ENCODE data around the gene ZNF217.
"Not testable (repeated sequence)": the region's sequence is repeated elsewhere in the genome, so short reads cannot be mapped to it uniquely, and the experiment has no call there.

The ZNF217 gene

DNA sequence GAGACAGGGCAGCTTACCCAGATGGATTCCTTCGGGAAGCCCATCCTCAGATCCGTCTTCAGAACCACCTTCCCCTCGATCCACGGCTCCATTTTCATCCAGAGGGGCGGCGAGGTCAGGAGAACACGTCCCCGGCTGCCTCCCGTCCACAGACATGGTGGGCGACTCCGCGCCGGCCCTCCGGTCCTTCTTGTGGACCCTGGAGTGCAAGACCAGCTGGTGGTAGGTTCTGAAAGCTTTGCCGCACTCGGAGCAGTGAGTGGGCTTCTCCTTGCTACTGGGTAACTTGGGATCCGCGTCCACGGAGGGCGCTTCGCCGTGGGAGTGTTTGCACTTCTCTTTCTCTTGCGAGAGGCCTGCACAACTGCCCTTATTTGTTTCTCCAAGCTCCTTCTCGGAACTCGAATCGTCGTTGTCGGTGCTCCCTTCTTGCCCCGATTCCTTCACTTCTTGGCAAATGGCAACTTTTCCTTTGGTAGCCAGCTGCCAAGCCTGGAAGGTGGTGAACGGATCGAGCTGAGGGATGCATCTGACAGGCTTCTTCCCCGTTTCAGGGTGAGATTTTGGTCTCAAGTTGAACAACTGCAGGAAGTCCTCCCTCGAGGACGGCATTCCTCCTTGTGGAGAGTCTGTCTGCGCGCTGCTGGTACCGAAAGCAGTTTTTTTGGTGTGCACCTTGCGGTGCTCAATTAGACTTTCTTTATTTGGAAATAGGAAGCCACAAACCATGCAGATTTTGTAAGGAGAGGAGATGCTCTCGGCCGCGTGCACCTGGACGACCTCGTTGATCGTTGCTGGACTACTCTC is 12.0 kb downstream of the ZNF217 start:
- peak; percentile 49 for DNase-seq

DNA sequence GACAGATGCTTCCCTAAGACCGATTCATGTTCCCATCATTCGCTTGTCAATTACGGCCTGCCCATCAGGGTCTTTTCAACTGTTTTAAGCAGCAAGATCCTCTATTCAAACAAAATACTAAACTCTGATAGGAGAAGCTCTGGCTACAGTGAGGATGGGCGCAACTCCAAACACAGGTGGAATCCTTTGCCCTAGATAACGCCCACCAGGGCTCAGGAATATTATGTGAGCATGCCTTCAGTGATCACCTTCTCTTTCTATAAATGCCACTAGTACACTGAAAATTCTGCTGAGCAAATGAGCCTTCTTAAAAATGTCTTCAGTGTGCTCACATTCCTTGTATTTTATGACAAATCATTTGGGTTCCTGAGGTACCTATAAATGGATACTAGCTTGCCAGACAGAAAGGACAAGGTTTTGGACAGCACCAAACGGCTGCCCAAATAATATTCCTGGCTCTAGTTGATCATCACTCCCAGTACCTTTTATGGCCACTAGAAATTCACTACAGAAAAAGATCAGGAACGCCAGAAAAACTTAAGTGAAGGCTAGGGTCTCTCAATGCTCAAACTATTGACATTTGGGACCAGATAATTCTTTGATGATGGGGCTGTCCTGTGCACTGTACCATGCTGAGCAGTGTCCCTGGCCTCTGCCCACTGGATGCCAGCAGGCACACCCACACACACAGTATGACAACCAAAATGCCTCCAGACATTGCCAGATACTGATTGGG is 13.1 kb downstream of the ZNF217 start:
- no peak for DNase-seq

- DNase-seq: peak; percentile 61
These were observed 13.9 kb downstream of the ZNF217 start for GRCh38 chr20:53579581-53580375.

GRCh38 chr20:53579266-53579580 is 14.4 kb downstream of the ZNF217 start:
- no peak for DNase-seq

GRCh38 chr20:53578492-53579222 is 15.0 kb downstream of the ZNF217 start:
- DNase-seq: peak; percentile 88

DNA sequence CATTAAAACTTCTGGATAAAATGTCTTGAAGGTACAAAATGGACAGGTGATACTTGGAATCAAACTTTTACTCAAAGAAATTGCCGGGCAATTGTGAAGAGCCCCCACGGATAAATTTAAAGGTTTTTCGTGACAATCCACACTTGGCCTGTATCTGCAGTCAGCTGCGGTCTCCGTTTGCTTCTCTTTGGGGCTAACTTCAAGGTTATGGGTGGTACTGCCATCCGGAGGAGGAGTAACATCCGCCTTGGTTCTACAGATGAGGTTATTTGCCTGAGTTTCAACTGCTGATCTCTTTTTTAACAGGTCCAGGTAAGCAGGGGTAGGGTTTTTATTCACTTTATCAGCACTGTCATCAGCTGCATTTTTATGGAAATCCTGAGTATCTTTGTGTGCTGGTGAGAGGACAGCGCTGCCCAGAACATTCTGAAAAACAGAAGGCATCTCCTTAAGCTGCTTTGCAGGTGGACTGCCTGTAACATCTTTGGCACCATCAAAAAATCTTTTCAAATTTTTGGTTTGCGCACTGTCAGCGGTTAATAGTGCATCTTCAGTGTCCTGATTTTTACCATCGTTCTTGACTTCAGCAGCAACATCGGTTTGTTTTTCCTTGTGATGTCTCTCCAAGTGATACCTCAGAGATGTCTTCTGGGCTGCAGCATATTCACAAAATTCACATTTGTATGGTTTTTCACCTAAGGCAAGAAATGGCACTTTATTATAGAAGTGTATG is 16.9 kb downstream of the ZNF217 start:
- peak; percentile 48 for DNase-seq

DNA sequence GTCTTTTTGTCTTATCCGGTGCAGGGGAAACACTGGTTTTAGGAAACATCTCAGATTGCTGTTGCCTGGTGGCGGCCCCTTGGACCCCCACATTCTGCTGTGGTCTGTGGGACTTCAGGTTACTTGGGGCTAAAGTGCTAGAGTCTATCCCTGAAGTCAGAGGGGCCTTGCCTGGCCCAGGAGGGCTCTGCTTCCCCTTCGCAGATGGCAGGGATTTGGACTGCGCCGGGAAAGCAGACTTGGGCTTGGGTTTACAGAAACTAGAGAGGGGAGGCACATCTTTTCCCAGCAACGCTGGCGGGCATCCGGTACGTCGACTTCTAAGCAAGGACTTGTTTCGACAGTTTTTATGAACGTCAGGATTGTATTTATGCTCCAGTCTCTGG is 17.5 kb downstream of the ZNF217 start:
- no peak for DNase-seq

- DNase-seq: no peak
These were observed 18.0 kb downstream of the ZNF217 start for GRCh38 chr20:53575481-53576194.

DNA sequence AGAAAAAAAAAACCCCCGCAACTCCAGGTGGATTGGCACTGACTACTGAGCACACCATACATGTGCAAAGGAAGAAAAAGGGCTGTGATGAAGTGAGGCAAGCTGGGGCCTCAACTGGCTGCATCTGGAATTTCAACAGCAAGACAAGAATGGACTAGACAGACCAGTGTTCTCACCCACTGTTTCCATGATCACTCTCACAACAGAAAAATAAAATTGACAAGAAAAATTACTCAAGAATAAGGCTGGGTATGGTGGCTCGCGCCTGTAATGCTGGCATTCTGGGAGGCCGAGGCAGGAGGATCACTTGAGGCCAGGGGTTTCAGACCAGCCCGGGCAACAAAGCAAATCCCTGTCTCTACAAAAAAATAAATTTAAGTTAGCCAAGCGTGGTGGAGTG is 18.8 kb downstream of the ZNF217 start:
- DNase-seq: no peak

- no peak for DNase-seq
These were observed 19.3 kb downstream of the ZNF217 start for GRCh38 chr20:53574259-53574789.

DNA sequence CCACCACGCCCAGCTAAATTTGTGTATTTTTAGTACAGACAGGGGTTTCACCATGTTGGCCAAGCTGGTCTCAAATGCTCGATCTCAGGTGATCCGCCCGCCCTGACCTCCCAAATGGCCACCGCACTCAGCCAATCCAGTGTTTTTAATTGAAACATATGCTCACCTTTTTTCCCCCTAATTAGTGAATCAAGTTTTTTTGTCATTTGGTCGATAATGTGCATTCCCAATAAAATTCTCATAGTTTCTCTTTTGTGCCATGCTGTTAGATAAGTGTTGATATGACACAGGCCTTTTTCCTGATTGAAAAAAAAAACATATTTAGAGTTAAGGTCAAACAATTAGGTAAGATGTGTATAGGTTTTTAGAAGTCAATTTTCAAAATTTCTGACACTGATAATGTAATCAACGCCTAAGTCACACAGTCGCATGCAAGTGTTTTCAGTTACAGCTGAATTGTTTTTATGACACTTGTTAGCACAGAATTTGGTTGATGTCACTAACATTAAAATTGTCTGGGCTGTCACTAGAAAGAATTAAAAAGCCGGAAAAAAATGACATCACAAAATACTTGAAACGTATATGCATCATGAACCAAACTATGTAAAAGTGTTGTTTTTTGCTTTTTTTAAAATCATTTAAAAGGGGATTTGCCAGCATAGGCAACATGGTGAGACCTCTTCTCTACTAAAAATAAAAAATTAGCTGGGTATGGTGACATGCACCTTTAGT is 21.9 kb downstream of the ZNF217 start:
- DNase-seq: no peak

DNA sequence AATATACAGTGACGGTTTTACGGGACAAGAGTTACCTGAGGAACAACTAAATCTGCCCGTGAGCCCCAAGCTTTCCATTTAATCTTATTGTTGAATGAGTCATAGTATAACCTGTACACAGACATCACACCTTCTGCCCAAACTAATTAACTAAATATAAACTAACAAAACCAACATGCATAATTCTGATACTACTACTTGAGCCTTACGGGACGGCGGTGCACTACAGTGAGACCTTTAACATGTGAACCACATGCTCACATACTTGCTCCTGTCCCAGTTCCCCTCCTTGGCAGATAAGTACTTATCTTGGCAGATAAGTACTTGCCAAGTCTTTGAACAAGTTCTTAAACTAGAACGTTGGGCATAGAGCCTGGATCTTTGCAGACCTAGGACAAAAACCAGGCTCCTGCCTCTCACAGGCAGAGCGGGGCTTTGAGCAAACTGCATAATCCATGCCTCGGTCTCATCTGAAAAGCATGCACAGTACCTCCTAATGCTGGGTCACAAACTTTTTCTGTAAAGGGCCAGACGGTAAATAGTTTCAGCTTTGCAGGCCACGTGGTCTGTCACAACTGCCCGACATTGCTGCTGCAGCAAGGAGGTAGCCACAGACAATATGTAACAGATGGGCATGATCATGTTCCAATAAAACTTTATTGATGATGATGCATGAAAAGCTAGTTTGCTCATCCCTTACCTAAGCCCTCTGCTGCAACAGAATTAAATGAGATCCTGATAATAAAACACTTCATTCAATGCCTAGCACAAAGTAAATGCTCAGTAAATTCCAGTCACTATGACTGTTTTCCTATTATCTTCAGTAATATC is 23.0 kb downstream of the ZNF217 start:
- DNase-seq: no peak

DNA sequence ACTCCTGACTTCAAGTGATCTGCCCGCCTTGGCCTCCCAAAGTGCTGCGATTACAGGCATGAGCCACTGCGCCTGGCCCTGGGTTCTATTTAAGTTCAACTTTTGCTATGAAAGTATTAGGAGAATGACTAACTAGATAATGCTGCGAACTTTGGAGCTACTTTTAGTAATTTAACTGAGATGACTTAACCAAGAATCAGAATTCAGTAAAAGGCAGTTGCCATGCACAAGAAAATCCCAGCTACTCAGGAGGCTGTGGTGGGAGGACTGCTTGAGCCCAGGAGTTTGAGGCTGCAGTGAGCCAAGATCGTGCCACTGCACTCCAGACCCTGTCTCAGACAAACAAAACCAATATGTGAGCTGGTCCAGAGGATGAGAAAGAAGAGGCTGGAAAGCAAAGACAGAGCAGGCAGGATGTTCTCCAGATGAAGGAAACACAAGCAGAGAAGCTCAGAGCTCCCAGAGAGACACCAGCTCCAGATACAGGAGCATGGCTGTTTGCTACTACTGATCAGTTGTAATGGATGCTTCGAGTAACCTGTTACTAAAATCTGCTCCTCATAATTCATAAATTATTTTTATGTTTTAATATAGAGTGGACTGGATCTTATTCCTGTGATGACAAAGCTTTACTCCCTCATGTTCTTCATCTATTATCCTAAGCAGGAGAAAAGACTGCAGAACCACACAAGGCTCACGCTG is 23.9 kb downstream of the ZNF217 start:
- no peak for DNase-seq

DNA sequence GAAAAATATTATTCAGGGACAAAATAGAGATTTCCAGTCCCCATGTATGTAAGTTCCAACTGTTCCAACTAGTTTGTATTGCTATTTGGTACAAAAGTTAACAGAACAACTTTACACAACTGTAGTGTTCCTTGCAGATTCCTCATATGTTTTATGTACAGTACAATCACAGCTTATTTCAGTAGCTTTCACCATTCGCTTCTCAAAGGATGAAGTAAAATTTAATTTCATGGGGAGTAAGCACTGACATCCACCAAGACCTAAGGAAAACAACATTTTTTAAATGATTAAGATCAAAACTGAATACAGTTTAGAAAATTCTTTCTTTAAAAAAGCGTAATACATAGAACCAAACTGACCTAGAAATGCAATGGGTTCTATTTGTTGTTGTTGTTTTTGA is 24.6 kb downstream of the ZNF217 start:
- no peak for DNase-seq

DNA sequence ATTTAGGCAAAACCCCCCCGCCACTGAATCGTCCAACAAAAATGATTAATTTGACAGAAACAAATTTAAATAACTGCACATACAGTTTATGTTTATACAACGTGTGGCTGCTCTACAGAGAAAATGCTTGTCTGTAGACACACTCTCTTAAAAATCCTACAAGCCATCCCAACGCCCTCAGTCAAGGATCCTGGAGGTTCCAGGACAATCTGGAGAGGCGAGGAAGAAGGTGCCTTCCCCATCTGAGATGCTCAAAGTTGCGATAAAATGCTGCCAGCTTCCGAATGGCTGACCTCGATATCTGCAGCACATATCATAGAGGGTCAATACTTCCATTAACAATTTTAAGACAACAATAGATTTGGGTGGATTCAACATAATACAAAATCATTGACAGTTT is 25.3 kb downstream of the ZNF217 start:
- no peak for DNase-seq

DNA sequence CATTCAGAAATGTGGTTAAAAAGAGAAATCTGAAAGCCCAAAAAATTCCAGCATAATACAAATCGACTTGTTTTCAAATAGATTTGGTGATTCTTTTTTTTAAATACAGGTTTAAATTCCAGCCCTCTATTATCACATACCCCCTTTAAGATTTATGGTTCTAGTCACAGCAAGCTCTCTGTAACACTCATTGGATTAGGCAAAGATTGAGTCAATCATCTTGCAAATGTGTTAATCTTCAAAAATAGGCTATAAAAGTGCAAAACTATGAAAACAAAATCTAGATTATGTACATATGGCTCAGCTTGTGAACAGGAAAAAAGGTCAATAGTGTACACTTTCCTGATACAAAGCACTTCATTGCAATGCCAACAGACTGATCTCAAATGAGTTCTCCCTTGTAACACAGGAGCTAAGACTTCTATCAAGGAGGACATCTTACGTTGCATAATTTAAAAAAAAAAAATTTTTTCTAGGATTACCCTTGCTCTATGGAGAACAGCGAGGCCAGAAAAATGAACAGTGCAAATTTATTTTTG is 26.2 kb downstream of the ZNF217 start:
- no peak for DNase-seq

DNA sequence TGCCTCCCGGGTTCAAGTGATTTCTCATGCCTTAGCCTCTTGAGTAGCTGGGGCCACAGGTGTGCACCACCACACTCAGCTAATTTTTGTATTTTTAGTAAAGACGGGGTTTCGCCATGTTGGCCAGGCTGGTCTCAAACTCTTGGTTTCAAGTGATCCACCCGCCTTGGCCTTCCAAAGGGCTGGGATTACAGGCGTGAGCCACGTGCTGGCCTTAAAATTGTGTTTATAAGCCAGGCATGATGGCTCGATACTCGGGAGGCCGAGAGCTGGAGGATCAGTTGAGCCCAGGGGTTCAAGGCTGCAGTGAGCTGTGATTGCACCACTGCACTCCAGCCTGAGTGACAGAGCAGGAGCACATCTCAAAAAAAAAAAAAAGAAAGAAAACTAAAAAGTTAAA is 27.0 kb downstream of the ZNF217 start:
- not testable (repeated sequence) for DNase-seq

DNA sequence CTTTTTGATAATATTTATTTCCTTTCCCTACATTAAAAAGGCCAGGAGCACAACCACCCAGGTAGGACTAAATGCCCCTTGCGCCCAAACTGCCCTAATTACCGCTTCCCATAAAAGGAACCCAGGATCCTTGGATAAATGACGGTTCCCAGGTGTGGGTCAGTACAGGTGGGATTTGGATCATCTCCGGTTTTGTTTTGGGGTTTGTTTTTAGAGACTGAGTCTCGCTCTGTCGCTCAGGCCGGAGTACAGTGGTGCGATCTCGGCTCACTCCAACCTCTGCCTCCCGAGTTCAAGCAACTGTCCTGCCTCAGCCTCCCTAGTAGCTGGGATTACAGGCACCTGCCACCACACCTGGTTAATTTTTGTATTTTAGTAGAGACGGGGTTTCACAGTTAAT is 28.4 kb downstream of the ZNF217 start:
- DNase-seq: no peak

Data from CD4-positive, alpha-beta T cell treated with Interleukin-21 for 1 hour (primary cell).